SJSA1 (cell line): Measurements from ENCODE around the gene ZNF451. TPM values are rescaled to one million over a fixed set of nuclear protein-coding genes. Genes with fewer than 3 reads are reported as not detected.

Experiments
- DNase-seq, 2 experiments: peaks; one replicate each; pipeline ENCODE4 v3.0.0-alpha.2; 2015 to 2020; ENCODE audit warnings: low spot score in 2 of 2, low read depth in 1 of 2
- H3K27ac ChIP-seq: fragments of 250-450 bp; sonication (Bioruptor Pico); 2 replicates; pipeline ENCODE4 v1.5.1; 2020; ENCODE audit warnings: mild to moderate bottlenecking, moderate library complexity
- H3K27me3 ChIP-seq: fragments of 250-450 bp; sonication (Bioruptor Pico); replicated peaks from 2 replicates; pipeline ENCODE4 v1.5.1; 2020; ENCODE audit warnings: mild to moderate bottlenecking, moderate library complexity
- H3K36me3 ChIP-seq: fragments of 250-450 bp; sonication (Bioruptor Pico); 2 replicates; pipeline ENCODE4 v1.5.1; 2020; ENCODE audit warnings: mild to moderate bottlenecking
- H3K4me1 ChIP-seq: fragments of 250-450 bp; sonication (Bioruptor Pico); replicated peaks from 2 replicates; pipeline ENCODE4 v1.6.1; 2021; ENCODE audit warnings: mild to moderate bottlenecking
- H3K4me3 ChIP-seq: fragments of 250-450 bp; sonication (Bioruptor Pico); 2 replicates; pipeline ENCODE4 v1.5.1; 2020; ENCODE audit warnings: mild to moderate bottlenecking
- H3K9me3 ChIP-seq: fragments of 250-450 bp; sonication (Bioruptor Pico); replicated peaks from 2 replicates; pipeline ENCODE4 v1.5.1; 2020; ENCODE audit warnings: mild to moderate bottlenecking
- total RNA-seq: library from RNA; depleted of rRNA; stranded (reverse); fragments of >200 nt; shearing (Covaris generic); gene quantifications from 2 replicates; pipeline ENCODE4 v1.2.3, GENCODE V29; 2014; rRNA removed

The ZNF451 gene
- total RNA-seq, 1 experiment from 2014 or later = 58.3 TPM

- Histone ChIP-seq H3K27me3 (no peaks in the 10 kb centered on the region), H3K36me3 (peaks cover 12% of the 10 kb centered on the region), H3K4me3 (no peak overlapping the region), H3K27ac (no peak overlapping the region), H3K4me1 (peaks cover 23% of the 10 kb centered on the region), H3K9me3 (no peaks in the 10 kb centered on the region)
- DNase-seq = no peak
These were observed 126.5 kb downstream of the ZNF451 start for GRCh38 chr6:57216235-57217101.

- H3K36me3 ChIP-seq = peaks cover 18% of the 10 kb centered on the region
- peaks cover 15% of the 10 kb centered on the region for H3K4me1 ChIP-seq
- H3K27ac ChIP-seq = no peak overlapping the region
- no peaks in the 10 kb centered on the region for H3K27me3 ChIP-seq
- no peak for DNase-seq
- no peaks in the 10 kb centered on the region for H3K9me3 ChIP-seq
- no peak overlapping the region for H3K4me3 ChIP-seq
These were observed 127.3 kb downstream of the ZNF451 start for GRCh38 chr6:57217270-57217669.

Other genes starting within 250 kb of the ZNF451 start
- 7.0 and 11.9 TPM in 2 replicates for gene BEND6, start 135.1 kb upstream of the ZNF451 start, total RNA-seq
- 18.1 and 22.8 TPM in 2 replicates for gene KIAA1586, start 43.5 kb upstream of the ZNF451 start, total RNA-seq
- 22.7 and 32.8 TPM in 2 replicates for gene BAG2, start 82.1 kb downstream of the ZNF451 start, total RNA-seq
- 77.8 and 94.3 TPM in 2 replicates for gene RAB23, start 132.1 kb downstream of the ZNF451 start, total RNA-seq
- gene PRIM2, start 227.4 kb downstream of the ZNF451 start, total RNA-seq = 42.2 and 58.0 TPM in 2 replicates